ENCODE measurements around the gene BCL11A. TPM values are rescaled to one million over a fixed set of nuclear protein-coding genes. Genes with fewer than 3 reads are reported as not detected.

BCL11A gene
- total RNA-seq = under 0.01 and 1.1 TPM in 2 replicates

GRCh38 chr2:60553495-60554073 is at the start of gene BCL11A:
Gene BCL11A, minus strand, starts transcription at chr2:60553654. Its CDS starts 384 bp downstream, at chr2:60553270.

Other genes starting within 250 kb of the BCL11A start
- 7.6 and 14.5 TPM in 2 replicates for gene PAPOLG, start 202.6 kb upstream of the BCL11A start, total RNA-seq